Measurements from ENCODE around the gene CNTNAP2.

The CNTNAP2 gene

GRCh38 chr7:147070886-147071285, 954.3 kb downstream of the CNTNAP2 start:
- ATAC-seq (ENCODE audit: insufficient read depth, low read depth) (no peak), DNase-seq (no peak)
- H3K27me3 ChIP-seq (ENCODE audit: insufficient read depth, low read length, poor library complexity) = no peaks in the 10 kb centered on the region
- H3K4me1 ChIP-seq (ENCODE audit: insufficient read depth, low read length) = no peaks in the 10 kb centered on the region
- no peak overlapping the region for H3K4me2 ChIP-seq (ENCODE audit: insufficient read depth, low read length)
- H3K4me3 ChIP-seq (ENCODE audit: low read depth in 1 of 2, low read length in 2 of 2) = no peak overlapping the region
- H4K20me1 ChIP-seq (ENCODE audit: insufficient read depth, low read length) = no peaks in the 10 kb centered on the region
- no peaks in the 10 kb centered on the region for H3K9me3 ChIP-seq (ENCODE audit: insufficient read depth, low read length, severe bottlenecking)
- no peak for TF ChIP-seq EZH2 (IDR thresholded peaks at IDR 0.05; ENCODE audit: borderline replicate concordance, low read depth, low read length, severe bottlenecking)
- TF ChIP-seq, protein P1, sequence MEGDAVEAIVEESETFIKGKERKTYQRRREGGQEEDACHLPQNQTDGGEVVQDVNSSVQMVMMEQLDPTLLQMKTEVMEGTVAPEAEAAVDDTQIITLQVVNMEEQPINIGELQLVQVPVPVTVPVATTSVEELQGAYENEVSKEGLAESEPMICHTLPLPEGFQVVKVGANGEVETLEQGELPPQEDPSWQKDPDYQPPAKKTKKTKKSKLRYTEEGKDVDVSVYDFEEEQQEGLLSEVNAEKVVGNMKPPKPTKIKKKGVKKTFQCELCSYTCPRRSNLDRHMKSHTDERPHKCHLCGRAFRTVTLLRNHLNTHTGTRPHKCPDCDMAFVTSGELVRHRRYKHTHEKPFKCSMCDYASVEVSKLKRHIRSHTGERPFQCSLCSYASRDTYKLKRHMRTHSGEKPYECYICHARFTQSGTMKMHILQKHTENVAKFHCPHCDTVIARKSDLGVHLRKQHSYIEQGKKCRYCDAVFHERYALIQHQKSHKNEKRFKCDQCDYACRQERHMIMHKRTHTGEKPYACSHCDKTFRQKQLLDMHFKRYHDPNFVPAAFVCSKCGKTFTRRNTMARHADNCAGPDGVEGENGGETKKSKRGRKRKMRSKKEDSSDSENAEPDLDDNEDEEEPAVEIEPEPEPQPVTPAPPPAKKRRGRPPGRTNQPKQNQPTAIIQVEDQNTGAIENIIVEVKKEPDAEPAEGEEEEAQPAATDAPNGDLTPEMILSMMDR (IDR thresholded peaks at IDR 0.05; ENCODE audit: borderline replicate concordance, extremely low read depth, low read length, poor library complexity, severe bottlenecking) = no peak
- no peaks in the 10 kb centered on the region for H3K36me3 ChIP-seq (ENCODE audit: insufficient read depth, low read length)
- H3K9ac ChIP-seq (ENCODE audit: low read depth, low read length) = no peak overlapping the region
- H3K27ac ChIP-seq (ENCODE audit: low read length) = no peak overlapping the region
- no peak overlapping the region for H2AFZ ChIP-seq (ENCODE audit: low read depth, low read length)
- no peaks in the 10 kb centered on the region for H3K79me2 ChIP-seq (ENCODE audit: insufficient read depth, low read length)

- DNase-seq (no peak), ATAC-seq (ENCODE audit: insufficient read depth, low read depth) (no peak)
- no peak for TF ChIP-seq EZH2 (IDR thresholded peaks at IDR 0.05; ENCODE audit: borderline replicate concordance, low read depth, low read length, severe bottlenecking)
- TF ChIP-seq, protein P1 (IDR thresholded peaks at IDR 0.05; ENCODE audit: borderline replicate concordance, extremely low read depth, low read length, poor library complexity, severe bottlenecking) = no peak
- Histone ChIP-seq H3K4me2 (ENCODE audit: insufficient read depth, low read length) (no peak overlapping the region), H3K4me3 (ENCODE audit: low read depth in 1 of 2, low read length in 2 of 2) (no peak overlapping the region), H3K27me3 (ENCODE audit: insufficient read depth, low read length, poor library complexity) (no peaks in the 10 kb centered on the region), H3K36me3 (ENCODE audit: insufficient read depth, low read length) (no peaks in the 10 kb centered on the region), H2AFZ (ENCODE audit: low read depth, low read length) (no peak overlapping the region), H3K79me2 (ENCODE audit: insufficient read depth, low read length) (no peaks in the 10 kb centered on the region), H3K9ac (ENCODE audit: low read depth, low read length) (no peak overlapping the region), H4K20me1 (ENCODE audit: insufficient read depth, low read length) (no peaks in the 10 kb centered on the region), H3K4me1 (ENCODE audit: insufficient read depth, low read length) (no peaks in the 10 kb centered on the region), H3K27ac (ENCODE audit: low read length) (no peak overlapping the region), H3K9me3 (ENCODE audit: insufficient read depth, low read length, severe bottlenecking) (no peaks in the 10 kb centered on the region)
Measured at GRCh38 chr7:147071536-147071935, 954.9 kb downstream of the CNTNAP2 start.

- no peak for DNase-seq
- TF ChIP-seq EZH2 (IDR thresholded peaks at IDR 0.05; ENCODE audit: borderline replicate concordance, low read depth, low read length, severe bottlenecking) = no peak
- TF ChIP-seq, protein P1 (IDR thresholded peaks at IDR 0.05; ENCODE audit: borderline replicate concordance, extremely low read depth, low read length, poor library complexity, severe bottlenecking) = no peak
- Histone ChIP-seq H3K4me3 (ENCODE audit: low read depth in 1 of 2, low read length in 2 of 2) (no peak overlapping the region), H2AFZ (ENCODE audit: low read depth, low read length) (no peak overlapping the region), H3K4me1 (ENCODE audit: insufficient read depth, low read length) (no peaks in the 10 kb centered on the region), H3K4me2 (ENCODE audit: insufficient read depth, low read length) (no peak overlapping the region), H3K27ac (ENCODE audit: low read length) (no peak overlapping the region), H3K9me3 (ENCODE audit: insufficient read depth, low read length, severe bottlenecking) (no peaks in the 10 kb centered on the region), H3K36me3 (ENCODE audit: insufficient read depth, low read length) (no peaks in the 10 kb centered on the region), H3K27me3 (ENCODE audit: insufficient read depth, low read length, poor library complexity) (no peaks in the 10 kb centered on the region), H3K79me2 (ENCODE audit: insufficient read depth, low read length) (no peaks in the 10 kb centered on the region), H4K20me1 (ENCODE audit: insufficient read depth, low read length) (no peaks in the 10 kb centered on the region), H3K9ac (ENCODE audit: low read depth, low read length) (no peak overlapping the region)
- ATAC-seq (ENCODE audit: insufficient read depth, low read depth) = no peak
Measured at GRCh38 chr7:147078312-147078711, 961.7 kb downstream of the CNTNAP2 start.

DNA sequence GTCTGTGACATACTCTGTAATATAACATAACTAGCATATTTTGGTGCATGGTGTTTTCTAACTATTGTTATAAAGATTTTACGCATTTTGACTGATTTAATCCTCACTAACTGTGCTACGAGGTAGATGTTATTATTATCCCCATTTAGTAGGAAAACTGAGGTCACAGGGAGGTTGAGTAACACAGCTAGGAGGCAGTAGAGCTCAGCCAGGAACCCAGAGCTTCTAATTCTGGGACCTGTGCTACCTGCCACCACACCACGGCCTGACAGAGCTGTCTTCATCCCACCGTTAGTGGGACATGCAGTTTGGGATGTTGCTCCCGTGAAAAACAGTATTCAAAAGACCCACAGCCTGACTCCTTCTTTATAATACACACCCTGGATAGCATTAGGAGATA, 962.5 kb downstream of the CNTNAP2 start:
- Histone ChIP-seq H3K4me1 (ENCODE audit: insufficient read depth, low read length) (no peaks in the 10 kb centered on the region), H3K36me3 (ENCODE audit: insufficient read depth, low read length) (no peaks in the 10 kb centered on the region), H3K4me3 (ENCODE audit: low read depth in 1 of 2, low read length in 2 of 2) (no peak overlapping the region), H3K9me3 (ENCODE audit: insufficient read depth, low read length, severe bottlenecking) (no peaks in the 10 kb centered on the region), H3K27me3 (ENCODE audit: insufficient read depth, low read length, poor library complexity) (no peaks in the 10 kb centered on the region), H2AFZ (ENCODE audit: low read depth, low read length) (no peak overlapping the region), H4K20me1 (ENCODE audit: insufficient read depth, low read length) (no peaks in the 10 kb centered on the region), H3K4me2 (ENCODE audit: insufficient read depth, low read length) (no peak overlapping the region), H3K9ac (ENCODE audit: low read depth, low read length) (no peak overlapping the region), H3K79me2 (ENCODE audit: insufficient read depth, low read length) (no peaks in the 10 kb centered on the region), H3K27ac (ENCODE audit: low read length) (no peak overlapping the region)
- ATAC-seq (ENCODE audit: insufficient read depth, low read depth) = no peak
- no peak for TF ChIP-seq EZH2 (IDR thresholded peaks at IDR 0.05; ENCODE audit: borderline replicate concordance, low read depth, low read length, severe bottlenecking)
- TF ChIP-seq, protein P1 (IDR thresholded peaks at IDR 0.05; ENCODE audit: borderline replicate concordance, extremely low read depth, low read length, poor library complexity, severe bottlenecking) = no peak
- no peak for DNase-seq
